ENCODE results near the gene GP5.

- no peak for TF ChIP-seq CTCF (IDR thresholded peaks at IDR 0.05; ENCODE audit: low read depth, low read length)
- TF ChIP-seq EZH2phosphoT487 (IDR thresholded peaks at IDR 0.05; ENCODE audit: low read depth): no peak
These were observed 19.8 kb downstream of the GP5 start for GRCh38 chr3:194379231-194379630.
